ENCODE data around the gene ABHD8.

ABHD8 gene

DNA sequence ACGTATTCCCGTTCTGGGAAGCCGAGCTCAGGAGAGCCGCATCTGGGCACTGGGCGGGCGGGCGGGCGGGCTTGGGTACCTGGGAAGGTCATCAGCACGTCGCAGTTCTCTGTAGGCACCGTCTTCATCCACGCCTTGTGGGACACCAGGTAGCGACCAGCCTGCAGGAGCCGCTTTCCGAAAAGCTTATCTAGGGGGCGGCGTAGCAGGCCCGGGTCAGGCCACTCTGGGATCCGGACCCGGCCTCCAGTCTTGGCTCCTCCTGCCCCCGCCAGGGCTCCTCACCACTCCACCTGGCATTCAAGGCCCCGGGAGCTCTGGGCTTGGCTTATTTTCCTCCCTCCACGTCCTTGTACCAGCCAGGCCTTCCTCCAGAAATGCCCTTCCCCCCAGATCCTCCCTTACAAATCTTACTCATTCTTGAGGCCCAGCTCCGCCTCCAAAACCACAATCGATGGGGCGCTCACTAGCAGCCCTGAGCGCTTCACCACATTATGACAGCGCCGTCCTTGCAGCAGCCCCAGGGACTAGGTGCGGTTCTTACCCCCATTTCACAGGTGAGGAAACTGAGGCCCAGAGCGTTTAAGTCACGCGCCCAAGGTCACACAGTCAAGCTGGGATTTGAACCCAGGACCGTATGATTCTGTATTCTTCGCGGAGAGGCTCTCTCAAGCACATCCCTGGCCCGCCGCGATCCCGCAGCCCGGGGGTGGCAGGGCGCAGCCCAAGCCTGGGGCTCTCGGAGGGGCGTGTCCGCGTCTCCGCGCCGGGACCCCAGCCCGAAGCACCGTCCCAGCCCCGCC is 30.6 kb upstream of the ABHD8 start:
- peak; percentile 63 to 77 for DNase-seq (ENCODE audit: low read depth in 2 of 2)

GRCh38 chr19:17332677-17333581 is 29.7 kb upstream of the ABHD8 start:
- no peak for DNase-seq (ENCODE audit: low read depth in 2 of 2)

GRCh38 chr19:17332360-17332676 is 29.1 kb upstream of the ABHD8 start:
- no peak for DNase-seq (ENCODE audit: low read depth in 2 of 2)

DNA sequence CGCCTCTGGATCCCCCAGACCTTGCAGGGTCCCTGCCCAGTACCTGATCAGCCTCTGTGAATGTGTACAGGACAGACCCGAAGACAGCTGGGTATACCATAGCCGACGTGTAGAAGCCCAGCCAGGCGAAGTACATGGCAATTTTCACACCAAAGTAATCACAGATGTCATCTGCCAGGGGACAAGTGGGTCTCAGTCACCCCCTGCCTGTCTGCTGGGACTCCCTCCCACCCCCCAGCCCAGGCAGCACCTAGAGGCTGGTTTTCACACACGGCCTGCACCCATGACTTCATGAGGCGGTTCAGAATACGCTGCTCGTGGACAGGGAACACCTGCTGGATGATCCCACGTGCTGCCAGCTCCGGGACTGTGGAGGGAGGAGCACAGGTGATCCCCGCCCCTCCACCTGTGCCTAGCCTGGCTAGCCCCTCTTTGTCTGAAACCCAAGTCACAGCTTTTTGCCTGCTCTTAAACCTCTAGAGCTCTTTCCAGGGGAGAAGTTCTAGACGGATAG is 27.9 kb upstream of the ABHD8 start:
- no peak for DNase-seq (ENCODE audit: low read depth in 2 of 2)

DNA sequence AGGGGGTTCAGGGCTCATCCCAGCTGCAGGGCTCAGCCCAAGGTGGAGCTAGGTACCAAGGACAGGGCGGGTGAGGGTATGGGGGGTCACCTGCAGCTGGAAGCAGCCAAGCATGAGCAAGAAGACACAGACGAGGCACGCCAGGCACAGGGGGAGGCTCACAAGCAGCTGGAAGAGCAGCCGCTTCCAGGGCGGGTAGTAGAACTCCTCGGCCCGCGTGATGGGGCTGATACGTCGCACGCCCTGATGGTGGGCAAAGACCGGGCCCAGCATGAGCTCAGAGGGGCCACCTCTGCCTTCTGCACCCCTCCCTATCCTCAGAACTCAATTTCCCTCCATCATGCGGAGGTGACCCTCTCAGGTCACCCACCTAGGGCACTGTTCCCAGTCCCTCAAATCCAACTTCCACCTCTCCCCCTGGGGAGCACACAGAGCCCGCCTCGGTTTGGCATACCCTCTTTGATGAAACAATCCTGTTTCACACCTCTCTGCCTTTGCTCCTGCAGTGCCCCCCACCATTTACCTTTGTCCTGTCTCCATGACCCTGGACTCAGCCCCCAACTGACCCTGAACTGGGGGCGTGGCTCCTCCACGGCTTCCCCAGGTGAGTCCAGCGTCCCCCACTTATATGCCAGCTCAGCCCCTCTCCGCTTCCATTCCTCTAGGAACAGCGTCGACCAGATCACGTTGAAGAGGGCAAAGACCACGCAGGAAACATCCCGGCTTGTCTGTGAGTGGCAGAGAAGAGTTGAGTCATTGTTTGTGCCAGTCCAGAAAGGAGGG is 27.2 kb upstream of the ABHD8 start:
- no peak for DNase-seq (ENCODE audit: low read depth in 2 of 2)

DNA sequence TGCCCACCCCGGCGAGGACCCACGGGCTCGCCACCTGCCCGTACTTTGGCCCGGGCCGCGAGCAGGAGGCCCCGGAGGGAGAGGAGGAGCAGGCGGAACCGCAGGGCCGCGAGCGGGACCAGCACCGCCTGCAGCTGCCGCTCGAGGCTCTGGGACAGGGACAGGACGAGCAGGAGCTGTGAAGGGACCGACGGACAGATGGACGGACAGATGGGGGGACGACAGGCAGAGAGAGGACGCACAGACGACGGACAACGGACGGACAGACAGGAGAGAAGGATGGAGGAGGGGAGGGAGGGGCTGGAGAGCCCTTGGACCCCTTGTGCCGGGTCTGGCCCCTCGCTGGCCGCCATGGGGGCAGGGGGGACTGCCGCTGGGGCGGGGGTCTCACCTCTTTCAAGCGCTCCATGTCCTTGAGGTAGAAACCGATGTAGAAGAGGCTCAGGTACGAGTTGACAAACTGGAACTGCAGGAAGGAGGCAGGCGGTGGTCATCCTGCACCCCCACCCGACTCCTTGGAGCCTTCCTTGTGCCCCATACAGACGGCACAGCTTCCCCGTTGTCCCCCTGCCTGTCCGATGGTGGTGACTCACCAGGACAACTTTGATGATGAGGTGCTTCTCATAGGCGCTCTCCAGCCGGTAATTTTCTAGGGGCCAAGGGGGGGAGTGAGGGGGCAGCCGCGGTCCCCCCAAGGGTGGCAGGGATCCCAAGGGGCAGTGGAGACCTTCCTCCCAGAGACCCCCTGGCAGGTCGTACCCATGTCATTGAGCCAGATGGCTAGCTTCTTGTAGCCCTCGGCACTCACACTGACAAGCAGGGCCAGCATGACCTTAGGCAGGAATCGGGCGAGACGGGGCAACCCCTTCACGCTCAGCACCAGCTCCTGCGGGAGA is 26.4 kb upstream of the ABHD8 start:
- DNase-seq (ENCODE audit: low read depth in 2 of 2), result no peak

DNA sequence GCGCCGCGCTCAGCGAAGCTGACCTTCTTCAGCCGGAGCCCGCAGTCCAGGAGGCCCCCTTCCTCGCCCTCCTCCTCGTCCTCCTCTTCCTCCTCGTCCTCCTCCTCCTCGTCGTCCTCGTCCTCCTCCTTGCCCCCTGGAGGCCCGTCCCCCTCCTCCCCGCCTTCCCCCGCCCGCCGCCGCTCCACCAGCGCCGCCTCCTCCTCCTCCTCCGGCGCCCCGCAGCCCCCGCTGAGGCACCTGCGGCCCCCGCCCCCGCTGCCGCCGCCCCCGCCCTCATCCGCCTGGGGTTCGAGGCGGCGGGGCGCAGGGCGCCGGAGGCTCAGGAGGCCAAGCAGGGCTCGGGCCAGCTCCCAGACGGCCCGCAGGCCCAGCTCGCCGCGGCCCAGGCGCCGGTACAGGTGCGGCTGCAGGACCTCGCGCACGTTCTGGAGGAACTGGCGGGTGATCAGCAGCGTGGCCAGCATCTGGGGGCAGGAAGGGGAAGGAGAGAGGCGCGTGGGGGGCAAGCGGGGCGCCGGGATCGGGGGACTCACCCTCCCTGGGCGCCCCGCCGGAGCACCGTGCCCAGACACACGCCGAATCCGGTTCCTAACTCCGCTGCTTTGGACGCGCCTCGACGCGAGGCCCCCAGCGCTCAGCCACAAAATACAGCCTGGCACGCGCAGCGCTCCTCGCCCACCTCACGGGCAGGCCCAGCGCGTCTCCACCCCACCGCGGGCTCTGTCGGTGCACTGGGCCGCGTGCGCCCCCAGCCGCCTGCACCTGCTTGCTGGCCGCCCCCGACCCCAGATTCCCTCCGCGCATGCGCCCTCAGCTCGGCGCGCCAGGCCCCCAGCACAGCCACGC is 25.5 kb upstream of the ABHD8 start:
- DNase-seq (ENCODE audit: low read depth in 2 of 2), result no peak

GRCh38 chr19:17327654-17328516 is 24.7 kb upstream of the ABHD8 start:
- DNase-seq (ENCODE audit: low read depth in 2 of 2), result peak in 1 of 2 experiments; percentile 50

- DNase-seq (ENCODE audit: low read depth in 2 of 2), result no peak
Observed at GRCh38 chr19:17327068-17327653, 23.9 kb upstream of the ABHD8 start.

DNA sequence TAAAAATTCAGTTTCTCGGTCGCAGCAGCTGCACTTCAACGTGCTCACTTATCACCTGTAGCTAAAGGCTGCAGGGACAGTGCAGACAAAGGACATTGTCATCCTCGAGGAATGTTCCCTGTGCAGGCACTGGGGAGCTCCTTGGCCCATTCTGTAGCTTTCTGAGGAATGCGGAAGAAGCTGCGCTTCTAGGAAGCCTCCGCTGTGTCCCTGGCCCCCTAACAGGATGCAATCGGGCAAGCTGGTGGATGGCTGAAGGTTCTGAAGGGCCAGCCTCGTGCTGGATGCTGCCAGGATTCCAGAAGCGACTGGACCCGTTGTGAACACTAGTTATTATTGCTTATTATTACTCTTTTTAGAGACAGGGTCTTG is 23.4 kb upstream of the ABHD8 start:
- no peak for DNase-seq (ENCODE audit: low read depth in 2 of 2)

DNA sequence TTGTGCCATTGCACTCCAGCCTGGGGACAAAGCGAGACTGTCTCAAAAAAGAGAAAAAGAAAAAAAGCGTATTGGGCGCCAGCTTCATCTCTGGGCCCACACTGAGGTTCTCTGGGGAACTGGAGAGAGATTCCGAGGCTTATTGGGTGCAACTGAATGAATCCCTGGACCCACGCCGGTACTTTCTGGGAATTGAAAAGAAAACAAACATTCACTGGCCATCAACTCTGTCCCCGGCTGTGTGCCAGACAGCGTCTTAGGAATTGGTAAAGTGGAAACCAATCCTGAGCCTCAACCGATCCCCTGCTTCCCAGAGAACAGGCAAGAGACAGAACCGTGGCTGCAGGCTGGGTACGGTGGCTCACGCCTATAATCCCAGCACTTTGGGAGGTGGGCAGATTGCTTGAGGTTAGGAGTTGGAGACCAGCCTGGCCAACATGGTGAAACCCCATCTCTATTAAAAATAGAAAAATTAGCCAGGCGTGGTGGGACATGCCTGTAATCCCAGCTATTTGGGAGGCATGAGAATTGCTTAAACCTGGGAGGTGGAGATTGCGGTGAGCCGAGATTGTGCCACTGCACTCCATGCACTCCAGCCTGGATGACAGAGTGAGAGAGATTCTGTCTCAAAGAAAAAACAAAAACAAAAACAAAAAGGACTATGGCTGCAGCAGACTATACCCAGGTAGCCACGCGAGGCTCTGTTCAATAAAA is 22.8 kb upstream of the ABHD8 start:
- DNase-seq (ENCODE audit: low read depth in 2 of 2), result no peak

DNA sequence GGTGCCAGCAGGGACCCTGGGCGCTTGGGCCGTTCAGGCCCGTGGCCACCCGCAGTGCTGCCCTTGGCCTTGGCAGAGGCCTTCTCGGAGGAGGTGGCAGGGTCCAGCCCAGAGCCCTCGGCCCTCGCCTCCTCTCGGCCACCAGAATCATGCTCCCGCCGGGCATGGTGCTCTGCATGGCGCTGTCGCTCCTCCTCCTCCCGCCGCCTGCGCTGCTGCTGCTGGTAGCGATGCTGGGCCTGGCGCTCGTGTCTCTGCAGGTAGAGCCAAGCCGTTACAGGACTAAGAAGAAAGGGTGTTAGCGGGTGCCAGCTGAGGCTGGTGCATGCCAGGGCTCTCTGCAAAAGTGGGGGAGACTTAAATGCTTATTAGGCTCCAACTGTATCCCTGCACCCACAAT is 21.9 kb upstream of the ABHD8 start:
- no peak for DNase-seq (ENCODE audit: low read depth in 2 of 2)

GRCh38 chr19:17324357-17325114 is 21.3 kb upstream of the ABHD8 start:
- no peak for DNase-seq (ENCODE audit: low read depth in 2 of 2)

- DNase-seq (ENCODE audit: low read depth in 2 of 2), result no peak
Observed at GRCh38 chr19:17323964-17324332, 20.7 kb upstream of the ABHD8 start.

DNA sequence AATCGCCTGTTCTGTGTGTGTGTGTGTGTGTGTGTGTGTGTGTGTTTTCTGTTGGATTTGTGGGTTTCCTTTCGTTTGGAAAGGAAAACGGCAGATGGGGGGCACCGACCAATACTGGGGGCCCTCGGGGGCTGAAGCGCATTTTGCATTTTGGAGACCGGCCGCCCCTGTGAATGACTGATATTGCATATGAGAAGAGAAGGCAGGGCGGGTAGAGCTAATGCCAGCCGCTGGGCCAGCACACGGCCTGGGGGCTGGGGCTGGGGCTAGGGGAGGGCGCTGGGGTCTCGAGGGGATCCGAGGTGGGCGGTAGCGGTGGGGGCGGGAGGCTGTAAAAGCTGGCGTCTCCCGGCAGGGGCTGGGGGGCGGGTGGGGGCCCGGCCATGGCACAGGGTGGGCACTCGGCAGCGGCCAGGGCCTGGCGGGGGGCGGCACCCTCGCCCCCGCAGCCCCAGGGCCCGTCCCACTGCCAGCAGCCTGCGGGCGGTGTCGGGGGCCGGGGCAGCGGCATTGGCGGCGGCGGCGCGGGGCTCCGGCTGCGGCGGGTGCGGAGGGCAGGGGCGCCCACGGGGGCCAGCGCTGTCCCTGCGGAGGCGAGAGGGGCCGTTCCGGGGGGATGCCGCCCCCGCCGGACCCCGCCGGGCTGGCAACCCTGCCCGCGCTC is 20.2 kb upstream of the ABHD8 start:
- no peak for DNase-seq (ENCODE audit: low read depth in 2 of 2)

DNA sequence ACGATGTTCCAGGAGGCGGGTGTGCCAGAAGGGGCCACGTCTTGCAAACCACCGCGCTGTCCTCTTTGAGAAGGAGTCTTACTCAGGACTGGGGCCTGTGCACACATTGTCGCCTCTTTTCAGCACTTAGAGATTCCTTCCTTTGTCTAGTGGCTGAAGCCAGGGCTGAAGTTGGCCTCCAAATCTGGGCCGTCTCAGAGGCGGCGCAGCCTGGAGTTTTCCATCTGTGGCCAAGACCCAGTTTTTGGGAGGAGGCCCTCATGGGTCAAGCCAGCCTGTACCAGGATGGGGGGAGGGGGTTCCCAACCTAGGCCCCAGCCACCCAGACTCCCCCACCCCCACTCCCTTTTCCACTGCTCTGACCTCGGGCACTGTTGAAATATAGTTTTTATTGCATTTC is 19.6 kb upstream of the ABHD8 start:
- DNase-seq (ENCODE audit: low read depth in 2 of 2), result no peak
